IMR-90 (cell line): ENCODE results near the gene GRM8. TPM values are rescaled to one million over a fixed set of nuclear protein-coding genes. Genes with fewer than 3 reads are reported as not detected.

Source experiments
- ATAC-seq: fragments of 200-7000 bp; cut with Tn5 transposase; 2 replicates; pipeline ENCODE4 v1.9.1; 2020; ENCODE audit warnings: low read depth, mild to moderate bottlenecking, moderate library complexity
- BruUV-seq: library from RNA; stranded (reverse); fragments of 400-500 nt; replicated peaks from 2 replicates; lab custom pipeline; 2021; lab: Mats Ljungman, UMichigan
- CTCF ChIA-PET: fragments of 300-600 bp; formaldehyde crosslinking; extraction: SDS; loops from one replicate; lab custom pipeline; 2021; ENCODE audit warnings: antibody characterized with exemption; lab: Yijun Ruan, JAX
- POLR2A ChIA-PET: fragments of 300-600 bp; sonication (Branson Sonifier 250); formaldehyde crosslinking; loops from one replicate; lab custom pipeline; 2022; ENCODE audit warnings: antibody characterized with exemption; ENCODE audit not compliant: unreplicated experiment; lab: Charles Lee
- DNase-seq: peaks from one replicate; pipeline ENCODE4 v3.0.0; 2013
- H2AFZ ChIP-seq: replicated peaks from 2 replicates; pipeline ENCODE3; 2013; ENCODE audit warnings: low read length, mild to moderate bottlenecking; ENCODE audit not compliant: poor library complexity
- H2AK5ac ChIP-seq: 2 replicates; pipeline ENCODE4 v1.6.1; 2013; ENCODE audit warnings: low read depth, low read length, inconsistent platforms
- H2AK9ac ChIP-seq: replicated peaks from 2 replicates; pipeline ENCODE3; 2013; ENCODE audit warnings: mild to moderate bottlenecking, low read depth, low read length, moderate library complexity; ENCODE audit not compliant: poor library complexity
- H2BK120ac ChIP-seq: 2 replicates; pipeline ENCODE4 v1.6.1; 2013; ENCODE audit warnings: low read depth, low read length, inconsistent platforms
- H2BK15ac ChIP-seq: 3 replicates; pipeline ENCODE4 v1.6.1; 2013; ENCODE audit warnings: low read depth, low read length, inconsistent platforms
- H2BK20ac ChIP-seq: 2 replicates; pipeline ENCODE4 v1.6.1; 2013; ENCODE audit warnings: low read depth, mild to moderate bottlenecking, inconsistent platforms, low read length, moderate library complexity
- H2BK5ac ChIP-seq: 2 replicates; pipeline ENCODE4 v1.6.1; 2013; ENCODE audit warnings: mild to moderate bottlenecking, low read depth, low read length, inconsistent platforms; ENCODE audit not compliant: poor library complexity, severe bottlenecking
- H3K14ac ChIP-seq: replicated peaks from 2 replicates; pipeline ENCODE4 v1.6.1; 2013; ENCODE audit warnings: low read depth, low read length, inconsistent platforms
- H3K18ac ChIP-seq: 2 replicates; pipeline ENCODE4 v1.6.1; 2013; ENCODE audit warnings: low read depth, low read length, control low read depth
- H3K23ac ChIP-seq: 2 replicates; pipeline ENCODE4 v1.6.1; 2013; ENCODE audit warnings: low read depth, low read length, inconsistent platforms
- H3K27ac ChIP-seq: 2 replicates; pipeline ENCODE4 v1.5.1; 2013; ENCODE audit warnings: mild to moderate bottlenecking, control low read depth, low read length; ENCODE audit not compliant: insufficient read depth
- H3K27me3 ChIP-seq: 2 replicates; pipeline ENCODE4 v1.6.1; 2013; ENCODE audit warnings: low read length; ENCODE audit not compliant: control insufficient read depth, insufficient read depth
- H3K36me3 ChIP-seq: 2 replicates; pipeline ENCODE4 v1.6.1; 2013; ENCODE audit warnings: low read length, mixed read lengths; ENCODE audit not compliant: control insufficient read depth, insufficient read depth
- H3K4ac ChIP-seq: 2 replicates; pipeline ENCODE4 v1.6.1; 2013; ENCODE audit warnings: low read depth, low read length, inconsistent platforms
- H3K4me1 ChIP-seq: 2 replicates; pipeline ENCODE4 v1.6.1; 2013; ENCODE audit warnings: low read length, mixed read lengths; ENCODE audit not compliant: control insufficient read depth, insufficient read depth
- H3K4me2 ChIP-seq: 2 replicates; pipeline ENCODE4 v1.6.1; 2013; ENCODE audit warnings: low read depth, mild to moderate bottlenecking, control low read depth, low read length, moderate library complexity
- H3K4me3 ChIP-seq: 2 replicates; pipeline ENCODE4 v1.5.1; 2013; ENCODE audit warnings: low read depth, mild to moderate bottlenecking, control low read depth, low read length, moderate library complexity; ENCODE audit not compliant: insufficient read depth
- H3K56ac ChIP-seq: 2 replicates; pipeline ENCODE4 v1.6.1; 2013; ENCODE audit warnings: low read length, inconsistent platforms; ENCODE audit not compliant: insufficient read depth; ENCODE audit errors: extremely low read depth
- H3K79me1 ChIP-seq, 2 experiments: 2 replicates each; pipeline ENCODE4 v1.6.1; 2013; ENCODE audit warnings: low read length in 2 of 2, inconsistent platforms in 1 of 2, low read depth in 1 of 2
- H3K9ac ChIP-seq: 2 replicates; pipeline ENCODE4 v1.6.1; 2013; ENCODE audit warnings: low read depth, low read length, control low read depth
- H3K9me1 ChIP-seq: 2 replicates; pipeline ENCODE4 v1.6.1; 2013; ENCODE audit warnings: low read length, inconsistent platforms; ENCODE audit not compliant: insufficient read depth
- H3K9me3 ChIP-seq: 2 replicates; pipeline ENCODE4 v1.6.1; 2013; ENCODE audit warnings: low read length; ENCODE audit not compliant: control insufficient read depth, insufficient read depth
- H4K20me1 ChIP-seq: 2 replicates; pipeline ENCODE4 v1.6.1; 2013; ENCODE audit warnings: low read length, inconsistent platforms; ENCODE audit not compliant: insufficient read depth
- H4K5ac ChIP-seq: 2 replicates; pipeline ENCODE4 v1.6.1; 2013; ENCODE audit warnings: mild to moderate bottlenecking, low read depth, low read length, control low read depth
- H4K8ac ChIP-seq, 2 experiments: 2 replicates each; pipeline ENCODE4 v1.6.1; 2013; ENCODE audit warnings: low read depth in 2 of 2, low read length in 2 of 2, control low read depth in 1 of 2, inconsistent platforms in 1 of 2
- H4K91ac ChIP-seq: 2 replicates; pipeline ENCODE4 v1.6.1; 2013; ENCODE audit warnings: low read depth, low read length, inconsistent platforms; ENCODE audit not compliant: insufficient read depth
- ELK1 ChIP-seq: fragments of 150-350 bp; IDR thresholded peaks from 2 replicates; pipeline ENCODE4 v1.6.1; 2016; ENCODE audit warnings: low read depth, mild to moderate bottlenecking, low read length, moderate library complexity, borderline replicate concordance
- FOS ChIP-seq: fragments of 150-350 bp; IDR thresholded peaks from 2 replicates; pipeline ENCODE4 v1.6.1; 2016; ENCODE audit warnings: low read depth, low read length
- MAZ ChIP-seq: IDR thresholded peaks from 2 replicates; pipeline ENCODE4 v1.6.1; 2012; ENCODE audit warnings: low read depth, mild to moderate bottlenecking, low read length, improper control_type of control experiment, moderate library complexity, borderline replicate concordance
- NFE2L2 ChIP-seq: fragments of 150-350 bp; IDR thresholded peaks from 2 replicates; pipeline ENCODE4 v1.6.1; 2016; ENCODE audit warnings: low read depth, mild to moderate bottlenecking, low read length
- RCOR1 ChIP-seq: IDR thresholded peaks from 2 replicates; pipeline ENCODE4 v1.6.1; 2012; ENCODE audit warnings: mild to moderate bottlenecking, low read length, improper control_type of control experiment; ENCODE audit not compliant: insufficient replicate concordance
- USF2 ChIP-seq: fragments of 150-350 bp; IDR thresholded peaks from 2 replicates; pipeline ENCODE4 v1.6.1; 2017; ENCODE audit warnings: mild to moderate bottlenecking, antibody characterized with exemption, low read length, low read depth
- WGBS, 2 experiments: methylation state at CpG; one replicate each; pipeline versions ENCODE4 v1.1.5 to v1.1.7; 2013; ENCODE audit warnings: missing lambda C conversion rate in 2 of 2; ENCODE audit not compliant: insufficient read length in 1 of 2; ENCODE audit errors: extremely low coverage in 2 of 2; 5-methylcytosine and 5-hydroxymethylcytosine counted together
- dilution Hi-C: fragments of 300-500 bp; cut with HindIII; formaldehyde crosslinking; loops from one replicate; pipeline ENCODE4 v1.14.3; 2018; ENCODE audit warnings: low sequenced_read_pairs; ENCODE audit not compliant: unreplicated experiment
- in situ Hi-C: fragments of 300-500 bp; cut with MboI; formaldehyde crosslinking; loops from 3 replicates; pipeline ENCODE4 v1.14.3; 2019; ENCODE audit warnings: low sequenced_read_pairs, inconsistent platforms, mixed read lengths
- intact Hi-C: fragments of 100-400 bp; cut with micrococcal nuclease; formaldehyde crosslinking; loops from 2 replicates; pipeline ENCODE4 v1.10.0; 2022
- polyA plus RNA-seq, 3 experiments: library from polyadenylated mRNA; depleted of rRNA; stranded (reverse); fragments of >200 nt; gene quantifications; 2 replicates each; pipeline ENCODE4 v1.2.3, GENCODE V29; 2012; ENCODE audit warnings: low replicate concordance in 1 of 3
- total RNA-seq: library from RNA; depleted of rRNA; stranded (reverse); fragments of >200 nt; gene quantifications from 2 replicates; pipeline ENCODE4 v1.2.3, GENCODE V29; 2012

The GRM8 gene
- total and polyA plus RNA-seq, 2 of the 4 experiments (the other 2 are of a cell fraction) = not detected

GRCh38 chr7:127230192-127230925, 22.4 kb downstream of the GRM8 start:
- no peak for ATAC-seq
- no peak overlapping the region for H3K14ac ChIP-seq
- H3K27me3 ChIP-seq = no peaks in the 10 kb centered on the region
- no peaks in the 10 kb centered on the region for H3K36me3 ChIP-seq
- no peak overlapping the region for H2AK5ac ChIP-seq
- no peak overlapping the region for H2BK5ac ChIP-seq
- DNase-seq = no peak
- ChIA-PET POLR2A (no interaction called here), CTCF (no interaction called here)
- H2BK15ac ChIP-seq = no peak overlapping the region
- H4K20me1 ChIP-seq = no peaks in the 10 kb centered on the region
- intact Hi-C loops = no loop called here
- H3K4me3 ChIP-seq = no peak overlapping the region
- no peak overlapping the region for H3K9ac ChIP-seq
- H2AK9ac ChIP-seq = no peak overlapping the region
- no peak overlapping the region for H3K4me2 ChIP-seq
- no peak overlapping the region for H2AFZ ChIP-seq
- H3K9me1 ChIP-seq = no peaks in the 10 kb centered on the region
- BruUV-seq = no TSS peak
- TF ChIP-seq MAZ (no peak), RCOR1 (no peak), ELK1 (no peak), USF2 (no peak), FOS (no peak), NFE2L2 (no peak)
- no CpG with 5 or more reads among the region's 3 CpGs for WGBS, 2 experiments
- H2BK120ac ChIP-seq = no peak overlapping the region
- no peak overlapping the region for H4K91ac ChIP-seq
- no peak overlapping the region for H3K4ac ChIP-seq
- H3K23ac ChIP-seq = no peak overlapping the region
- dilution Hi-C loops = no loop called here
- no peak overlapping the region for H3K18ac ChIP-seq
- no peak overlapping the region for H3K27ac ChIP-seq
- H2BK20ac ChIP-seq = no peak overlapping the region
- no peak overlapping the region for H3K56ac ChIP-seq
- H4K5ac ChIP-seq = no peak overlapping the region
- in situ Hi-C loops = no loop called here
- H4K8ac ChIP-seq = no peak overlapping the region
- no peaks in the 10 kb centered on the region for H3K9me3 ChIP-seq
- no peaks in the 10 kb centered on the region for H3K4me1 ChIP-seq
- H3K79me1 ChIP-seq = no peaks in the 10 kb centered on the region
